Caco-2 (cell line): Measurements from ENCODE around the gene JARID2. TPM values are rescaled to one million over a fixed set of nuclear protein-coding genes. Genes with fewer than 3 reads are reported as not detected.

Experiments
- BruUV-seq: library from RNA; stranded (reverse); fragments of 400-500 nt; replicated peaks from 2 replicates; lab custom pipeline; 2021; lab: Mats Ljungman, UMichigan
- CTCF ChIA-PET: fragments of 300-600 bp; sonication (Branson Sonifier 250); formaldehyde crosslinking; loops from one replicate; lab custom pipeline; 2022; ENCODE audit warnings: antibody characterized with exemption; lab: Charles Lee
- POLR2A ChIA-PET: fragments of 300-600 bp; sonication (Branson Sonifier 250); formaldehyde crosslinking; loops from one replicate; lab custom pipeline; 2022; ENCODE audit warnings: antibody characterized with exemption; lab: Charles Lee
- DNase-seq, 2 experiments: peaks; one replicate each; pipeline versions ENCODE4 v3.0.0 to v3.0.0-alpha.2; 2020 to 2022
- H3K27me3 ChIP-seq: replicated peaks from 2 replicates; pipeline ENCODE4 v1.6.0; 2011; ENCODE audit warnings: low read length; ENCODE audit not compliant: control insufficient read depth, insufficient read depth
- H3K36me3 ChIP-seq: 2 replicates; pipeline ENCODE4 v1.5.1; 2011; ENCODE audit warnings: low read length; ENCODE audit not compliant: control insufficient read depth, insufficient read depth
- H3K4me1 ChIP-seq: fragments of 250-450 bp; sonication (Bioruptor Pico); 2 replicates; pipeline ENCODE4 v1.5.1; 2020; ENCODE audit warnings: mild to moderate bottlenecking
- H3K4me3 ChIP-seq: 2 replicates; pipeline ENCODE4 v1.5.1; 2011; ENCODE audit warnings: low read depth, mild to moderate bottlenecking, control low read depth, low read length
- H3K9me3 ChIP-seq: fragments of 250-450 bp; sonication (Bioruptor Pico); 2 replicates; pipeline ENCODE4 v1.5.1; 2020; ENCODE audit warnings: mild to moderate bottlenecking, moderate library complexity
- H3K27ac Mint-ChIP-seq: one replicate; pipeline ENCODE4 v1.8.0; 2022; ENCODE audit warnings: mixed read lengths; ENCODE audit not compliant: unreplicated experiment
- H3K27me3 Mint-ChIP-seq: one replicate; pipeline ENCODE4 v1.8.0; 2022; ENCODE audit warnings: mixed read lengths; ENCODE audit not compliant: insufficient read depth, unreplicated experiment
- H3K36me3 Mint-ChIP-seq: one replicate; pipeline ENCODE4 v1.8.0; 2022; ENCODE audit warnings: mild to moderate bottlenecking, mixed read lengths; ENCODE audit not compliant: insufficient read depth, unreplicated experiment
- H3K4me1 Mint-ChIP-seq: one replicate; pipeline ENCODE4 v1.8.0; 2022; ENCODE audit warnings: low read depth, mixed read lengths; ENCODE audit not compliant: unreplicated experiment
- H3K4me3 Mint-ChIP-seq: one replicate; pipeline ENCODE4 v1.8.0; 2022; ENCODE audit warnings: mild to moderate bottlenecking, moderate library complexity, mixed read lengths; ENCODE audit not compliant: unreplicated experiment
- H3K9me3 Mint-ChIP-seq: one replicate; pipeline ENCODE4 v1.8.0; 2022; ENCODE audit warnings: mixed read lengths; ENCODE audit not compliant: unreplicated experiment
- CTCF ChIP-seq, 2 experiments: fragments of 200-600 bp in 1 of 2; IDR thresholded peaks; 1 replicate in 1 of 2; 2 replicates in 1 of 2; pipeline versions ENCODE4 v1.5.1 to v1.8.0; 2011 to 2022; ENCODE audit warnings: antibody characterized with exemption in 1 of 2, control low read depth in 1 of 2, inconsistent platforms in 1 of 2, low read depth in 1 of 2, low read length in 1 of 2, mild to moderate bottlenecking in 1 of 2, moderate library complexity in 1 of 2; ENCODE audit not compliant: insufficient read depth in 1 of 2, severe bottlenecking in 1 of 2, unreplicated experiment in 1 of 2
- intact Hi-C: fragments of 100-400 bp; cut with micrococcal nuclease; formaldehyde crosslinking; loops from one replicate; pipeline ENCODE4 v1.10.0; 2022; ENCODE audit not compliant: unreplicated experiment
- total RNA-seq: library from RNA; stranded (reverse); gene quantifications from 2 replicates; pipeline ENCODE4 v1.2.3, GENCODE V29; 2022

JARID2 gene
- total RNA-seq, 1 experiment from 2014 or later: 18.3 TPM

GRCh38 chr6:15218401-15218800, 27.5 kb upstream of the JARID2 start:
- no peaks in the 10 kb centered on the region for H3K36me3 Mint-ChIP-seq
- DNase-seq: no peak
- CTCF ChIA-PET: no interaction called here

GRCh38 chr6:15220062-15220461, 25.8 kb upstream of the JARID2 start:
- TF ChIP-seq CTCF (IDR thresholded peaks at IDR 0.05; ENCODE audit: insufficient read depth in 1 of 2, low read depth in 1 of 2, low read length in 1 of 2, severe bottlenecking in 1 of 2, unreplicated experiment in 1 of 2): no peak
- no peak for DNase-seq
- Histone ChIP-seq H3K4me1 (no peaks in the 10 kb centered on the region), H3K36me3 (no peaks in the 10 kb centered on the region), H3K27me3 (no peaks in the 10 kb centered on the region), H3K9me3 (no peaks in the 10 kb centered on the region), H3K4me3 (no peak overlapping the region)
- Mint-ChIP-seq H3K4me1 (no peaks in the 10 kb centered on the region), H3K36me3 (no peaks in the 10 kb centered on the region), H3K27ac (no peak overlapping the region), H3K27me3 (no peaks in the 10 kb centered on the region), H3K4me3 (no peak overlapping the region), H3K9me3 (no peaks in the 10 kb centered on the region)
- POLR2A ChIA-PET: no interaction called here
- CTCF ChIA-PET: no interaction called here
- BruUV-seq: no TSS peak
- intact Hi-C loops: no loop called here

More at GRCh38 chr6:15218401-15218800, 27.5 kb upstream of the JARID2 start:
- no peak for TF ChIP-seq CTCF (IDR thresholded peaks at IDR 0.05; ENCODE audit: insufficient read depth in 1 of 2, low read depth in 1 of 2, low read length in 1 of 2, severe bottlenecking in 1 of 2, unreplicated experiment in 1 of 2)
- no peak overlapping the region for H3K4me3 ChIP-seq
- Mint-ChIP-seq H3K9me3 (no peaks in the 10 kb centered on the region), H3K27ac (no peak overlapping the region), H3K27me3 (no peaks in the 10 kb centered on the region), H3K4me3 (no peak overlapping the region), H3K4me1 (peaks cover 7% of the 10 kb centered on the region)
- H3K36me3 ChIP-seq: no peaks in the 10 kb centered on the region
- POLR2A ChIA-PET: no interaction called here
- H3K4me1 ChIP-seq: peaks cover 5% of the 10 kb centered on the region; the same call in 1 of the 2 replicates
- H3K9me3 ChIP-seq: no peaks in the 10 kb centered on the region
- intact Hi-C loops: no loop called here
- BruUV-seq: no TSS peak
- no peaks in the 10 kb centered on the region for H3K27me3 ChIP-seq

GRCh38 chr6:15227827-15228318, 18.0 kb upstream of the JARID2 start:
- POLR2A ChIA-PET: no interaction called here
- H3K4me1 ChIP-seq: no peaks in the 10 kb centered on the region

More at GRCh38 chr6:15227827-15228318, 18.0 kb upstream of the JARID2 start:
- CTCF ChIA-PET: no interaction called here
- no peaks in the 10 kb centered on the region for H3K27me3 ChIP-seq
- BruUV-seq: no TSS peak
- H3K4me3 Mint-ChIP-seq: no peak overlapping the region
- no peaks in the 10 kb centered on the region for H3K9me3 Mint-ChIP-seq
- DNase-seq: no peak
- H3K36me3 ChIP-seq: no peaks in the 10 kb centered on the region
- H3K27me3 Mint-ChIP-seq: no peaks in the 10 kb centered on the region
- no peaks in the 10 kb centered on the region for H3K9me3 ChIP-seq
- intact Hi-C loops: no loop called here
- H3K4me3 ChIP-seq: no peak overlapping the region
- H3K4me1 Mint-ChIP-seq: no peaks in the 10 kb centered on the region
- no peak for TF ChIP-seq CTCF (IDR thresholded peaks at IDR 0.05; ENCODE audit: insufficient read depth in 1 of 2, low read depth in 1 of 2, low read length in 1 of 2, severe bottlenecking in 1 of 2, unreplicated experiment in 1 of 2)
- H3K36me3 Mint-ChIP-seq: no peaks in the 10 kb centered on the region
- no peak overlapping the region for H3K27ac Mint-ChIP-seq
